K562 (cell line): ENCODE results near the gene C10orf105. TPM values are rescaled to one million over a fixed set of nuclear protein-coding genes. Genes with fewer than 3 reads are reported as not detected.

Experiments
- CBX1 ChIP-seq: sonication (generic); IDR thresholded peaks from 2 replicates; pipeline ENCODE4 v1.6.1; 2016; ENCODE audit warnings: antibody characterized with exemption, low read depth, mild to moderate bottlenecking
- CBX3 ChIP-seq, 2 experiments: IDR thresholded peaks; 1 replicate in 1 of 2; 2 replicates in 1 of 2; pipeline ENCODE4 v1.6.1; 2012; ENCODE audit warnings: inconsistent platforms in 2 of 2, low read length in 2 of 2, borderline replicate concordance in 1 of 2, control low read depth in 1 of 2
- ELF4 ChIP-seq: fragments of 450-650 bp; formaldehyde crosslinking; IDR thresholded peaks from 2 replicates; pipeline ENCODE4 v1.4.0; 2022; ENCODE audit warnings: missing genetic modification characterization
- ETS2 ChIP-seq: IDR thresholded peaks from 2 replicates; pipeline ENCODE4 v1.6.1; 2016; ENCODE audit warnings: borderline replicate concordance, missing genetic modification characterization, mild to moderate bottlenecking, moderate library complexity, missing compliant biosample characterization; ENCODE audit not compliant: poor library complexity, severe bottlenecking
- FOS ChIP-seq: IDR thresholded peaks from 3 replicates; pipeline ENCODE4 v1.6.1; 2011; ENCODE audit not compliant: insufficient read length; ENCODE audit errors: extremely low read depth
- NR2C1 ChIP-seq, 2 experiments: fragments of 450-650 bp; IDR thresholded peaks; 2 replicates each; pipeline ENCODE4 v1.6.1; 2017; ENCODE audit warnings: mild to moderate bottlenecking in 2 of 2, antibody characterized with exemption in 1 of 2, inconsistent platforms in 1 of 2, missing compliant biosample characterization in 1 of 2, missing genetic modification characterization in 1 of 2
- NRF1 ChIP-seq, 2 experiments: fragments of 450-650 bp; IDR thresholded peaks in 1 of 2; conservative IDR thresholded peaks in 1 of 2; 2 replicates each; pipeline ENCODE4 v1.6.1; 2014; ENCODE audit warnings: mild to moderate bottlenecking in 2 of 2
- OTX1 ChIP-seq: fragments of 450-650 bp; formaldehyde crosslinking; IDR thresholded peaks from 2 replicates; pipeline ENCODE4 v1.4.0; 2022; ENCODE audit warnings: mild to moderate bottlenecking
- POLR3A ChIP-seq: IDR thresholded peaks from 2 replicates; pipeline ENCODE4 v1.6.1; 2011; ENCODE audit warnings: borderline replicate concordance, mild to moderate bottlenecking, moderate library complexity; ENCODE audit not compliant: insufficient read length, insufficient read depth; ENCODE audit errors: extremely low read depth
- RAD51 ChIP-seq: fragments of 450-650 bp; IDR thresholded peaks from 2 replicates; pipeline ENCODE4 v1.7.1; 2016; ENCODE audit warnings: low read depth, mild to moderate bottlenecking, borderline replicate concordance
- RBBP5 ChIP-seq: fragments of 200-600 bp; sonication (generic); IDR thresholded peaks from 2 replicates; pipeline ENCODE4 v1.6.1; 2012; ENCODE audit warnings: borderline replicate concordance, mild to moderate bottlenecking, low read length, control low read depth, inconsistent platforms; ENCODE audit not compliant: insufficient read depth, poor library complexity, severe bottlenecking
- SMAD2 ChIP-seq: fragments of 150-350 bp; IDR thresholded peaks from 2 replicates; pipeline ENCODE4 v1.6.1; 2014; ENCODE audit warnings: low read depth, mild to moderate bottlenecking, low read length
- TBL1XR1 ChIP-seq, 2 experiments: IDR thresholded peaks; 2 replicates each; pipeline ENCODE4 v1.6.1; 2012; ENCODE audit warnings: improper control_type of control experiment in 2 of 2, low read length in 2 of 2, mild to moderate bottlenecking in 1 of 2
- ZNF239 ChIP-seq: fragments of 250-450 bp; sonication (Bioruptor Pico); IDR thresholded peaks from 2 replicates; pipeline ENCODE4 v1.4.0; 2020; ENCODE audit warnings: mild to moderate bottlenecking
- ZNF780A ChIP-seq: fragments of 250-450 bp; sonication (Bioruptor Pico); IDR thresholded peaks from 2 replicates; pipeline ENCODE4 v1.5.0; 2021; ENCODE audit warnings: mild to moderate bottlenecking
- polyA plus RNA-seq, 8 experiments: library from polyadenylated mRNA; depleted of rRNA in 4 of 8; stranded (reverse) in 5 of 8; unstranded in 3 of 8; fragments of >200 nt; fragmentation: Nextera tagmentation in 2 of 8; fragmentation: Illumina TruSeq in 1 of 8; extraction: Ambion mirVana in 2 of 8; extraction: Trizol in 1 of 8; gene quantifications; 2 replicates each; pipeline versions ENCODE4 v1.2.1 to v1.2.3, GENCODE V29; 2011 to 2014; ENCODE audit warnings: inconsistent platforms in 1 of 8, missing spikeins in 1 of 8
- total RNA-seq, 7 experiments: library from RNA; depleted of rRNA in 6 of 7; stranded (reverse); fragments of >200 nt in 6 of 7; fragmentation: Illumina TruSeq in 2 of 7; extraction: Trizol in 2 of 7; gene quantifications; 2 replicates each; pipeline versions ENCODE4 v1.2.1 to v1.2.3, GENCODE V29; 2011 to 2021; ENCODE audit warnings: low replicate concordance in 1 of 7
- TF ChIP-seq, protein P1 (sequence below): fragments of 250-450 bp; sonication (Bioruptor Pico); IDR thresholded peaks from 2 replicates; pipeline ENCODE4 v1.5.0; 2021; ENCODE audit warnings: mild to moderate bottlenecking, borderline replicate concordance

Gene C10orf105
- total and polyA plus RNA-seq, 9 of the 15 experiments (the other 6 are each of a cell fraction or from before 2014, with no cell fraction given): 0.03 to 0.25 (median 0.04) TPM; not detected in 3

GRCh38 chr10:71753091-71753959 lies 33.7 kb upstream of the C10orf105 start (continued):
- peak; percentile 73 for TF ChIP-seq ETS2 (tag)
- no peak for TF ChIP-seq FOS
- TF ChIP-seq CBX1: 0 out of 2 replicates have a peak, but pooled peaks have one; percentile 67
- no peak for TF ChIP-seq SMAD2
- TF ChIP-seq RBBP5: peak; percentile 83
- TF ChIP-seq CBX3 (IDR thresholded peaks at IDR 0.05; ENCODE audit: borderline replicate concordance in 1 of 2, low read length in 2 of 2): no peak
- TF ChIP-seq ZNF239: peak; percentile 71
- peak; percentile 92 for TF ChIP-seq ELF4 (CRISPR knock-in tag)
- TF ChIP-seq, protein P1, sequence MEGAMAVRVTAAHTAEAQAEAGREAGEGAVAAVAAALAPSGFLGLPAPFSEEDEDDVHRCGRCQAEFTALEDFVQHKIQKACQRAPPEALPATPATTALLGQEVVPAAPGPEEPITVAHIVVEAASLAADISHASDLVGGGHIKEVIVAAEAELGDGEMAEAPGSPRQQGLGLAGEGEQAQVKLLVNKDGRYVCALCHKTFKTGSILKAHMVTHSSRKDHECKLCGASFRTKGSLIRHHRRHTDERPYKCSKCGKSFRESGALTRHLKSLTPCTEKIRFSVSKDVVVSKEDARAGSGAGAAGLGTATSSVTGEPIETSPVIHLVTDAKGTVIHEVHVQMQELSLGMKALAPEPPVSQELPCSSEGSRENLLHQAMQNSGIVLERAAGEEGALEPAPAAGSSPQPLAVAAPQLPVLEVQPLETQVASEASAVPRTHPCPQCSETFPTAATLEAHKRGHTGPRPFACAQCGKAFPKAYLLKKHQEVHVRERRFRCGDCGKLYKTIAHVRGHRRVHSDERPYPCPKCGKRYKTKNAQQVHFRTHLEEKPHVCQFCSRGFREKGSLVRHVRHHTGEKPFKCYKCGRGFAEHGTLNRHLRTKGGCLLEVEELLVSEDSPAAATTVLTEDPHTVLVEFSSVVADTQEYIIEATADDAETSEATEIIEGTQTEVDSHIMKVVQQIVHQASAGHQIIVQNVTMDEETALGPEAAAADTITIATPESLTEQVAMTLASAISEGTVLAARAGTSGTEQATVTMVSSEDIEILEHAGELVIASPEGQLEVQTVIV: 0 out of 2 replicates have a peak, but pooled peaks have one; percentile 22
- peak; percentile 92; the same call in 1 of the 2 replicates for TF ChIP-seq OTX1 (CRISPR knock-in tag)
- TF ChIP-seq POLR3A: no peak
- no peak; the same call in 1 of the 2 replicates for TF ChIP-seq ZNF780A
- TF ChIP-seq RAD51: no peak
- no peak; a peak in 2 of 4 replicates for TF ChIP-seq NRF1 (conservative IDR thresholded peaks at IDR 0.05 in 1 of 2, IDR thresholded peaks at IDR 0.05 in 1 of 2)
- TF ChIP-seq NR2C1 (IDR thresholded peaks at IDR 0.05): peak; percentile 71; the same call in 1 of the 2 replicates
- TF ChIP-seq NR2C1 (tag; IDR thresholded peaks at IDR 0.05): peak; percentile 93
- peak in 1 of 2 experiments; percentile 71; a peak in 1 of 4 replicates for TF ChIP-seq TBL1XR1 (IDR thresholded peaks at IDR 0.05; ENCODE audit: low read length in 2 of 2)
